ENCODE data around the gene DIAPH2. TPM values are rescaled to one million over a fixed set of nuclear protein-coding genes. Genes with fewer than 3 reads are reported as not detected.

The DIAPH2 gene
- total RNA-seq, 4 donors from 2014 or later, result 12.1 to 41.6 (median 29.1) TPM

- Histone ChIP-seq H3K27ac (peak overlapping the region in 2 of 4 donors; percentile 34 to 84), H3K4me3 (no peak overlapping the region), H3K36me3 (no peaks in the 10 kb centered on the region), H3K27me3 (no peaks in the 10 kb centered on the region), H3K9me3 (no peaks in the 10 kb centered on the region), H3K4me1 (peaks cover 36 to 41% of the 10 kb centered on the region in 2 donors)
- intact Hi-C loops (cut with DNase I; ENCODE audit: low total_unique reads) (no loop called here), in situ Hi-C loops (cut with MboI; ENCODE audit: low sequenced_read_pairs in 4 of 4) (no loop called here)
- no peak for TF ChIP-seq CTCF (IDR thresholded peaks at IDR 0.05 in 4 of 5, conservative IDR thresholded peaks at IDR 0.05 in 1 of 5)
- no peak for TF ChIP-seq POLR2A (IDR thresholded peaks at IDR 0.05)
- no peak for DNase-seq
- ATAC-seq, result no peak
Measured at GRCh38 chrX:96700625-96701024, 16.0 kb downstream of the DIAPH2 start.

- no peak for DNase-seq
- Histone ChIP-seq H3K9me3 (no peaks in the 10 kb centered on the region), H3K36me3 (no peaks in the 10 kb centered on the region), H3K4me1 (peaks cover 39 to 44% of the 10 kb centered on the region in 2 donors), H3K27me3 (no peaks in the 10 kb centered on the region), H3K4me3 (no peak overlapping the region), H3K27ac (peak overlapping the region; percentile 54 to 84 (median 68))
- peak; percentile 91 to 93 for ATAC-seq
- intact Hi-C loops (cut with DNase I; ENCODE audit: low total_unique reads), result no loop called here
- in situ Hi-C loops (cut with MboI; ENCODE audit: low sequenced_read_pairs in 4 of 4), result no loop called here
- TF ChIP-seq CTCF (IDR thresholded peaks at IDR 0.05 in 4 of 5, conservative IDR thresholded peaks at IDR 0.05 in 1 of 5) (no peak), POLR2A (IDR thresholded peaks at IDR 0.05) (no peak)
Measured at GRCh38 chrX:96703379-96703778, 18.7 kb downstream of the DIAPH2 start.

GRCh38 chrX:96703816-96704215 lies 19.2 kb downstream of the DIAPH2 start:
- H3K9me3 ChIP-seq, result no peaks in the 10 kb centered on the region
- intact Hi-C loops (cut with DNase I; ENCODE audit: low total_unique reads) (no loop called here), in situ Hi-C loops (cut with MboI; ENCODE audit: low sequenced_read_pairs in 4 of 4) (no loop called here)
- no peak for TF ChIP-seq POLR2A (IDR thresholded peaks at IDR 0.05)
- no peak for TF ChIP-seq CTCF (IDR thresholded peaks at IDR 0.05 in 4 of 5, conservative IDR thresholded peaks at IDR 0.05 in 1 of 5)
- no peaks in the 10 kb centered on the region for H3K27me3 ChIP-seq
- peak in 1 of 2 donors; percentile 9 for ATAC-seq
- H3K36me3 ChIP-seq, result no peaks in the 10 kb centered on the region
- peak overlapping the region; percentile 54 to 84 (median 68) for H3K27ac ChIP-seq
- peaks cover 39 to 44% of the 10 kb centered on the region in 2 donors for H3K4me1 ChIP-seq
- H3K4me3 ChIP-seq, result no peak overlapping the region
- DNase-seq, result no peak

GRCh38 chrX:96704629-96705028 lies 20.0 kb downstream of the DIAPH2 start:
- DNase-seq, result no peak
- peak overlapping the region; percentile 54 to 84 (median 68) for H3K27ac ChIP-seq
- intact Hi-C loops (cut with DNase I; ENCODE audit: low total_unique reads) (no loop called here), in situ Hi-C loops (cut with MboI; ENCODE audit: low sequenced_read_pairs in 4 of 4) (no loop called here)
- H3K36me3 ChIP-seq, result no peaks in the 10 kb centered on the region
- no peaks in the 10 kb centered on the region for H3K27me3 ChIP-seq
- no peaks in the 10 kb centered on the region for H3K9me3 ChIP-seq
- ATAC-seq, result no peak
- peaks cover 39 to 44% of the 10 kb centered on the region in 2 donors for H3K4me1 ChIP-seq
- H3K4me3 ChIP-seq, result no peak overlapping the region
- TF ChIP-seq POLR2A (IDR thresholded peaks at IDR 0.05) (no peak), CTCF (IDR thresholded peaks at IDR 0.05 in 4 of 5, conservative IDR thresholded peaks at IDR 0.05 in 1 of 5) (no peak)

GRCh38 chrX:96705905-96706304 lies 21.3 kb downstream of the DIAPH2 start:
- Histone ChIP-seq H3K36me3 (no peaks in the 10 kb centered on the region), H3K27ac (peak overlapping the region in 2 of 4 donors; percentile 37 to 47), H3K4me1 (peaks cover 34 to 44% of the 10 kb centered on the region in 2 donors), H3K9me3 (no peaks in the 10 kb centered on the region), H3K4me3 (no peak overlapping the region), H3K27me3 (no peaks in the 10 kb centered on the region)
- in situ Hi-C loops (cut with MboI; ENCODE audit: low sequenced_read_pairs in 4 of 4) (no loop called here), intact Hi-C loops (cut with DNase I; ENCODE audit: low total_unique reads) (no loop called here)
- no peak for TF ChIP-seq CTCF (IDR thresholded peaks at IDR 0.05 in 4 of 5, conservative IDR thresholded peaks at IDR 0.05 in 1 of 5)
- ATAC-seq (no peak), DNase-seq (no peak)
